GM10266 (cell line): ENCODE results near the gene FAM53B.

Experiments used
- DNase-seq: peaks from one replicate; pipeline ENCODE4 v3.0.0; 2012; ENCODE audit errors: extremely low spot score
- TF ChIP-seq, protein P1 (sequence below): IDR thresholded peaks from 2 replicates; pipeline ENCODE4 v1.5.1; 2012; ENCODE audit warnings: mild to moderate bottlenecking, low read depth; ENCODE audit not compliant: control insufficient read depth, insufficient read depth; ENCODE audit errors: missing control alignments

FAM53B gene

GRCh38 chr10:124741281-124741921 lies 2.8 kb downstream of the FAM53B start:
- peak; percentile 84 for DNase-seq
- TF ChIP-seq, protein P1, sequence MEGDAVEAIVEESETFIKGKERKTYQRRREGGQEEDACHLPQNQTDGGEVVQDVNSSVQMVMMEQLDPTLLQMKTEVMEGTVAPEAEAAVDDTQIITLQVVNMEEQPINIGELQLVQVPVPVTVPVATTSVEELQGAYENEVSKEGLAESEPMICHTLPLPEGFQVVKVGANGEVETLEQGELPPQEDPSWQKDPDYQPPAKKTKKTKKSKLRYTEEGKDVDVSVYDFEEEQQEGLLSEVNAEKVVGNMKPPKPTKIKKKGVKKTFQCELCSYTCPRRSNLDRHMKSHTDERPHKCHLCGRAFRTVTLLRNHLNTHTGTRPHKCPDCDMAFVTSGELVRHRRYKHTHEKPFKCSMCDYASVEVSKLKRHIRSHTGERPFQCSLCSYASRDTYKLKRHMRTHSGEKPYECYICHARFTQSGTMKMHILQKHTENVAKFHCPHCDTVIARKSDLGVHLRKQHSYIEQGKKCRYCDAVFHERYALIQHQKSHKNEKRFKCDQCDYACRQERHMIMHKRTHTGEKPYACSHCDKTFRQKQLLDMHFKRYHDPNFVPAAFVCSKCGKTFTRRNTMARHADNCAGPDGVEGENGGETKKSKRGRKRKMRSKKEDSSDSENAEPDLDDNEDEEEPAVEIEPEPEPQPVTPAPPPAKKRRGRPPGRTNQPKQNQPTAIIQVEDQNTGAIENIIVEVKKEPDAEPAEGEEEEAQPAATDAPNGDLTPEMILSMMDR, result peak; percentile 78

GRCh38 chr10:124740369-124741280 lies 3.6 kb downstream of the FAM53B start:
- DNase-seq, result peak; percentile 55
- TF ChIP-seq, protein P1, result no peak

- TF ChIP-seq, protein P1, result no peak
- no peak for DNase-seq
Measured at GRCh38 chr10:124739986-124740368, 4.2 kb downstream of the FAM53B start.

GRCh38 chr10:124739119-124739921 lies 4.9 kb downstream of the FAM53B start:
- no peak for DNase-seq
- TF ChIP-seq, protein P1, result no peak

GRCh38 chr10:124738441-124738840 lies 5.7 kb downstream of the FAM53B start:
- no peak for DNase-seq
- TF ChIP-seq, protein P1, result no peak

GRCh38 chr10:124737708-124738107 lies 6.5 kb downstream of the FAM53B start:
- TF ChIP-seq, protein P1, result no peak
- DNase-seq, result no peak
